Stimulated activated CD4-positive, alpha-beta T cell treated with anti-CD3 and anti-CD28 coated beads, Interleukin-2, amount 100 ng/mL, for 24 hours (primary cell): ENCODE results near the gene GALNT7.

Source experiments
- DNase-seq, 2 donors: peaks; one replicate each; pipeline ENCODE4 v3.0.0-alpha.2; 2020

GALNT7 gene

GRCh38 chr4:173270312-173271027 is 101.9 kb downstream of the GALNT7 start:
- DNase-seq, result no peak

DNA sequence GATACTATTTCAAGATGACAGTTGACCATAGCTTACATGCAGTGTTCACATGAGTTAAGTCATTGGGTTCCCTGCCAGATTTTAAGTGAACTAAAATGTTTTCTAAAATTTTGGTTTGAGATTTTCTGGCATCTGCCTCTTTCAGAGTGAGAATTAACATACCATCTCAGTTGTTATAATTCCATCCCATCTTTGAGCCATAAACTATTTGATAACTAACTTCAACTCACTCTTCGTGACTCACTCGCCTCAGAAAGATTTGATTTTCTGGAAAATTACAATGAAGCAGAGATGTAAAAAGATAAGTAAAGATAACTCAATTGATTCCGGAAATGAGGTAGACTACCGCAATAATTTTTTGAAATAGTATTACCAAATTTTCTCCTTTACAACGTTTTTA is 103.7 kb downstream of the GALNT7 start:
- no peak for DNase-seq

GRCh38 chr4:173272996-173273395 is 104.4 kb downstream of the GALNT7 start:
- no peak for DNase-seq

DNA sequence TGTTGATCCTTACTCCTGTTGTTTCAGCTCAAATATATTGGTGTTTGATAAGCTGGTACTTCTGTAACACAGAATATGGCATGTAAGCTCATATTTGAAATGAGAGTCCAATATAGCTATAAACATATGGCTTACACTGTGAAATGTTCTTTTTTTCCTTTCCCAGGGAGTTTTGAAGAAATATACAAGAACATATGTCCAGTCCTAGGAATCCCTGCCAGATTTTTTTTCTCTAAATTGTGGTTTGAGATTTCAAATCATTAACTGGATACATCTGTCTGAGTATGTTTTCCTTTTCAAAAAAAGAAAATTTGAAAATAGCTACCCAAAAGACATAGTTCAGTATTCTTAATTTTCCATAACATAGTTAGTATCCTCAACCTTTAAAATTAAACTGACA is 105.3 kb downstream of the GALNT7 start:
- DNase-seq, result no peak

DNA sequence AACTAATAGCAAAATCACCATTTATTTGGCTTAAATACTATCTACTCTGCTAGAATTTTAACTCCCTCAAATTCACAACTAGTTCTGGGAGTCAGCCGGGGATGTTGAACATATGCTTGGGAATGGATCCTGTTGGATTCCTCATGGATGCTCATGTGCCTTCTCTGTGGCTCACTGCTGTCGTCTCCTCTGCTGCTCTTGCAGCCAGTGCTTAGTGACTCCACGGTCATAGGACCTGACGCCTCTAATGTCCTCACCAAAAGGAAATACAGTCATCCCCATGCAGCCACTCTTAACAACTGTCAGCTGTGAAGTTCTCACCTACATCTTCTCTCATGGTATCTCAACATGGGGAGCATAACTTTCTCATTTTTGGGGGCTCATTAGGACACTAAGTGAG is 106.1 kb downstream of the GALNT7 start:
- no peak for DNase-seq

DNA sequence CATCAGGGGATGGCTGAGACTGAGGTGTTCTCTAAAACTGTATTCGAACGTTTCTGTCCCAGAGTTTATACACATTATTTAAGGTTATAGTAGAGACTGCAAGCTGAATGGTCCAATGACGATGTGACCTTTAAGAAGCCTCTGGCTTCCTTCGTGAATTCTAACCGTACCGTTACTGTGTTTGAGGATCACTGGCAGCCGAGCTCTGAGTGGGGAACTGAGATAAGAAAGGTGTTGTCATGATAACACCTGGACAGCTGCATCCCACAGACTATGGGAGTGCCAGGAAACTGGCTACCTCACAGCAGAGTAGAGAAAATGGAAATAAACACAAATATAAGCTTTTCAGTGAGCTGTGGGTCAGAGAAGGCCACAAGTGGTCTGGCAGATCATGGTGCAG is 106.5 kb downstream of the GALNT7 start:
- DNase-seq, result no peak

DNA sequence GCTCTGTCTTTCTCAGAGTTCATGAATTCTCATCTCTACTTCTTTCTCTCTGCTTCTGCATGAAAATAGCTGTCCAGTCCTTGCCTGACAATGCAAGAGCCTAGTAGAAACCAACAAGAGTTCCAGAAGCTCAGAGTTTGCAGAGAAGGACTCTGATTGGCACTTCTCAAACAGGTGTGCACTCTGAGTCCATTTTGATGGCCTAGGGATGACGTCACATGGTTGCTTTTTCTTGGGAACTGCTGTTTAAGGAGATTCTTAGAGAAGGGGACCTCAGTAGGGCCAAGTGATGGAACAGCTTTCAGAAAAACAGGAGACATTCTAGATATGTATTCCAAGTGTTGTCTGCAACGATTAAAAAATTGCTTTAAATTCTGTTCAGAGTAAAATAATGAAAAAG is 108.7 kb downstream of the GALNT7 start:
- DNase-seq, result no peak

DNA sequence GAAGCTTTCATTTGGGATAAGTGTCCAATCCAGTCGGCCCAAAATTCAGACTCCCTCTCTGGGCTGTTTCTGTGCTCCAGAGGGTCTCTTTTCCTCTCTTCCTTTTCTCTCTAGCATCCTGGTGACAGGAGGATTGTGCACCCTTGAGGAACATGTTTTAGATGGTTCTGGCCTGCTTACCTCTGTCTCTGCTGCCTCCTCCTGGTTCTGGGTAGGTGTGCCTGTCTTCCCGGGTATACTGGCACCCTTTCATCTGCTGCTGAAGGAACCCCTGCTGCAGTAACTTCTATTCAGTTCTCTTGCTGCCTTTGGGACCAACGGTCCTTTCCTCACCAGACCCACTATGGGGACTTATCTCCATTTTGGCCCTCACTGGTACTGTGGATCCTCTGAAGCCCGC is 112.4 kb downstream of the GALNT7 start:
- DNase-seq, result no peak

DNA sequence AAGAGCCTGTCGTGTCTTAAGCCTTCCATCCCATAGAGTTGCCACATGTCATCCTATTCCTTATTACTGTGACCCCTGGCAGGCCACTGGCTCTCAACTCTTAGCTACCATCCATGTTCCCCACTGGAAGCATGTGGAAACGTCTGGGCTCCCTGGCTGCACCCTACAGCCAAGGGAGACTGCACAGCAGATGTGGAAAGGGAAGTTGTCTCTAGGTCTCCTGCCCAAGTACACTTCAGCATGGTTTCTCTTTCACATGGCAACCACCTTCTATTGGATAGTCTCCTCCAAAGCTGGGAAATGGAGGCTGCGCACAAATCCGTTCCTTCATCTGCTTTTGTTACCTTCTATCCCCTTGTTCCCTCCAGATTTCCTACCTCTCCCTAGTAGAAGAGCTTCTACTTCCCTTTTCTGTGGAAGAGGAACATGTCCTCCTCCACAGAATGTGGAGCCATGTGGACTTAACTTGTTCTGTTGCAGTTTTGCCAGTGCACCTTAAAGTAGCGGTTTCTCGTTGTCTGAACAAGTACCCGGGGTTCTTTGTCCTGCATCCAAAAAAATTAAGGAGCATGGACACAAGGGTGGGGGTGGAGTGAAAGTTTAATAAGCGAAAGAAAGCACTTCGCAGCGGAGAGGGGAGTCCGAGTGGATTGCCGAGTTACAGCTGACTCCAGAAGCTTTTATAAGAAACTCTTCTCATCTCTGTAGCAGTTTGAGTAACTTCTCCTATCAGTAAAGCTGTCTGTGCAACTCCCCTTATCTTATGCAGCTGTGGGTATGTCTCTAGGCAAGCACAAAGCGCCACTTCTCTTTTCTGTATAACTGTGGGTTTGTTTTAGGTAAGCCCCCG is 113.0 kb downstream of the GALNT7 start:
- DNase-seq, result no peak

DNA sequence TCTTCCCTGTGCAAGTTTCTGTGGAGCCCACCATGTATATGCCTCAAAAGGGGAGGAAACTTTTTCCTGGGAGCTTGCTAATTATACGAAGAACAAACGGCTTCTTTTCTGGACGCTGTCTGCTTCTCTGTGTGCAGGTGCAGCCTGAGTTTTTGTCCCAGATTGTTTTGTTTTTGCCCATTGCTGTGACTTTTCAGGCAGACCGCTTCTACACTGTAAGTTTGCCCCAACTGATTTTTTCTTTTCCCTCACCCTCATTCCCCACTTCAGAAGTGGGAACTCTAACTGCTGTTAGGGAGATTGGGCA is 113.6 kb downstream of the GALNT7 start:
- DNase-seq, result no peak

DNA sequence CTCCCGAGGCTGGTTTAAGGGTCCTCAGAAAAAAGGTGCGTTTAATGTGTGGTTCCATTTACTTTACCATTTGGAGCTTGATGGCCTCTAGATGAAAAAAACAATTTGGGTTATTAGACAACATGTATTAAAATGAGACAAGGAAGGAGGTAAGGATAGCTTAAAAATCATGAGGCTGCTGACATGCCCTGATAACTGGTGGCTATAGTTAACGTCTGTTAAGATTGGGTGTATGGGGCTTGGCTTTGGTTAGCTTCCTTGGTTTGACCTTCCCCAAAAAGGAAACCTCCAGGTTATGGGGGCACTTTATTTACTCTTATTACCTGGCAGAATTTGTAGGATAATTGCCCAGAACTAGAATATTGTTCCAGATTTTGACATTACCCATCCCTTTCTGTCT is 114.0 kb downstream of the GALNT7 start:
- no peak for DNase-seq

- DNase-seq, result no peak
Observed at GRCh38 chr4:173284463-173284862, 115.9 kb downstream of the GALNT7 start.

DNA sequence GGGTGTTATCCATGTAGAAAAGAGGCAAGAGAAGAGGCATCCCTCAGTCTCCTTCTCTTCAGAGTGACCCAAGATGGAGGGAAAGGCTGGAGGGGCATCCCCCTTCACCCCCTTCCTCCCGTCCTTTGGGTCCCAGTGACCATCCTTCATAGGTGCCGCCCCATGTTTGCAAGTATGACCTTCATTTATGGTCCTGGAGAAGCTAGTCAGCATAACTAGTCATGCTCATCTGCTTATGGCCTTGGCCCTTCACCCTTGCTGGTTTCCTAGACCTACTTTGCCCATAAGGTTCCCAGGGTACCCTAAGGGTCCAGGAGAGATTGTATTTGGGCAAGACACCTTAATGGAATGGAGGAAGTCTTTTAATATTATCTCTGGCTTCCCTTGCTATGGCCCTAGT is 118.9 kb downstream of the GALNT7 start:
- no peak for DNase-seq

DNA sequence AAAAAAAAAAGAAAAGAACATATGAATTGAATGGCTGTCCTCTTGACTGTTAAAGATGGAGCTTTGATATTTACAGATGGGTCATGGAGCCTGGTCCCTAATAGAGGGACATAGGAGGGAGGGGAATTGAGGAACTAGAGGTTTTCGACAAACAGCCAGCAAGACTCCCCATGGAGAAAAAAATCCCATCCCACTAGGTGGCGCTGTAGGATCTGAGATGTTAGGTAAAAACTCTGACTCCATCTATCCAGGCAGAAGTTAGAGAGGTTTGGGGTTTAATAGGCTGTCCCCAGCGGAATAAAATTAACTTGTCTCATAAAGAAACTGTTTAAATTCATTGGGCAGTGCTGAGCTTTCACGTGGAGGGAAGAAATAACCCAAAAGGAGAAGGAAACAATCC is 119.7 kb downstream of the GALNT7 start:
- peak; percentile 78 to 84 for DNase-seq

GRCh38 chr4:173288698-173289352 is 120.2 kb downstream of the GALNT7 start:
- no peak for DNase-seq

- DNase-seq, result no peak
Observed at GRCh38 chr4:173289353-173289727, 120.7 kb downstream of the GALNT7 start.

DNA sequence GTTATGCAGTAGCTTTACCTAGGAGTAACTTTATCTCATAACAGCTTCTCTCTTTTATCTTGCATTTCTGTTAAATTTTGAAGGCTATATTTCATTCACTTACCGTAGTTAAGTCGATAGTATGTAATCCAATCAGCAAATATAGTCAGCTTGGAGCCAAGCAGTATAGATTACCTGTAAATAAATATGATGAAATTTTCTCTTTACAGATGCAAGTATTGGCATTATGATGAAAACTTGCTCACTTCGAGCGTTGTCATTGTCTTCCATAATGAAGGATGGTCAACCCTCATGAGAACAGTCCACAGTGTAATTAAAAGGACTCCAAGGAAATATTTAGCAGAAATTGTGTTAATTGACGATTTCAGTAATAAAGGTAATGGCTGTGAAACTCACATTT is 123.3 kb downstream of the GALNT7 start:
- DNase-seq, result no peak

DNA sequence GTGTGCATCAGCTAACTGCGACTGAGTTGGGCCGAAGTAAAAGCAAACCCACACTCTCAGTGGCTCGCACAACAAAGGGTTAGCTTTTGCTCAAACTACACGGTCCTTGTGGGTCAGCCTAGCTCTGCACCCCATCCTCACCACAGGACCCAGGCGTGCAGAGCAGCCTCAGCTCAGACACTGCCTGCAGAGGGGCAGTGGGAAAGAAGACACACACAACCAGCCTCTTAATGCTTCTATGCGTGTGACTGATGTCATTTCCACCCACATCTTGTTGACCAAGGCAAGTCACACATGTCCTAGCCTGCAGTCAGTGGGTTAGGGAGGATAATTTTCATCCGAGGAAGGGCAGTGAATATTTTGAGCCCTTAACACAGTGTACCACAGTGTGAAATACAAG is 125.1 kb downstream of the GALNT7 start:
- no peak for DNase-seq

DNA sequence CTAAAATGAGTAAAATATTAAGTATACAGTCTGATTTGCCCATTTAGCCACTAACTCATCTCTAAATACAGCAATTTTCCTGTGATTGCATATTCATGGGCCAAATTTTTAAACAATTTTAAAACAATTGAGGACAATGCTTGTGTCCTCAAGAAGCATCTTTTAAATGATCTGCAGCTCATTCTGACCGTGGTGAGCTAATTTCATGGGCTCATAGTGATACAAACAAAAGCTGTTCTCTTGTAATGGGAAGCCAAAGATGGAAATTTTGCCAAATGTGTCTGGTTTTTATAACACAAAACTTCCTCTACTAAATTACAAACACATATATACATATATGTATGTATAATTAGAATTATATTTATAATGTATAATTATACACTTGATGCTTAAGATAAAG is 125.8 kb downstream of the GALNT7 start:
- DNase-seq, result no peak

DNA sequence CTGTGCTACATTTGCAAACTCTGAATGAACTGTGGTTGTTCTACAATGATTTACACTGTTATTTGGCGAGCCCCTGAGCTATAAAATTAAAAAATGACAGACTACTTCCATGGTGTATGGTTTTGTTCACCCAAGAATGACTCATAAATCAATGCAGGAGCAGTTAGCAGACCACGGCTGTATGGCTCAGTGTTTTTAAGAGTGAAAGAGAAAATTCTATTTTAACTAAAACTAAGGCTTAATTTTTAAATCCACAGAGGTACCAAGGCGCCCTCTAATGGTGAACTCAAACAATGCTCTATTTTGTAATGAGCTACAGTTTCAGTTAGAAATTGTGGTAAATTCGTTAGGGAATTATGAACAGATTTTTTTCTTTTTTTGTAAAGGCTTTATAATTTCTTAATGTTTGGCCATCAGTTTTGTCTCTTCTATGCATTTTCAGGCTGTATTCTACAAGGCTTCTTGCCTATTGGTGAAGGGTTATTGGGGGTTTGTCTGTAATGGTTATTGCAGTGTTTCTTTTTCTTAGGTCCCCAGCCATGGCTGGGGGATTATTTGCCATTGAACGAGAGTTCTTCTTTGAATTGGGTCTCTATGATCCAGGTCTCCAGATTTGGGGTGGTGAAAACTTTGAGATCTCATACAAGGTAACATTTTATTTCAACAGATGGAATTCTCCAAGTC is 133.0 kb downstream of the GALNT7 start:
- DNase-seq, result no peak

DNA sequence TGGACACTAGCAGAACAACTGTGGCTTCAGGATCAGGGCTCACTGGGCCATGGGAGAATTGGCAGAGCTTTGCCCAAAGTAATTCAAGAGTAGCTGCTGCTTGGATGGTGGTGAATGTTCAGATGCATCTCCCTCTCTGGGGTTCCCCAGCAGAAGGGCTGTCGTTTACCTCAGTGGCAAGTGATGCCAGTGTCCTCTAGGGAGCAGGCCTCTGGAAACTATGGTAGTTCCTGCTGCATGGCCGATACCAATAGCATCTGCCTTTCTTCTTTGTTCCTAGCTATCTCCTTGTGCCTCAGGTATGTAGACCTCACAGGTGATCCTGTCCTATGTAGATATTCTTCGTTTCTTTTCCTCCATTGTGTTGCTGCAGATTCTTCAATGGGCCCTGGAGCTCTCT is 139.2 kb downstream of the GALNT7 start:
- DNase-seq, result no peak

DNA sequence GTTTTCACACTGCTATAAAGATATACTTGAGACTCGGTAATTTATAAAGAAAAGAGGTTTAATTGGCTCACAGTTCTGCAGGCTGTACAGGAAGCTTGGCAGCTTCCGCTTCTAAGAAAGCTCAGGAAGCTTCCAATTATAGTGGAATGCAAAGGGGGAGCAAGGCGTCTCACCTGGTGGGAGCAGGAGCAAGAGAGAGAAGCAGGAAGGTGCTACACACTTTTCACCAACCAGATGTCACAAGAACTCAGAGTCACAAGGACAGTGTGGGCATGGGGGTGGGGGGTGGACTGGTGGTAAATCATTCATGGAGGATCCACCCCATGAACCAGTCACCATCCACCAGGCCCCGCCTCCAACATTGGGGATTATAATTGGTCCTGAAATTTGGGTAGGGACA is 142.8 kb downstream of the GALNT7 start:
- DNase-seq, result no peak

DNA sequence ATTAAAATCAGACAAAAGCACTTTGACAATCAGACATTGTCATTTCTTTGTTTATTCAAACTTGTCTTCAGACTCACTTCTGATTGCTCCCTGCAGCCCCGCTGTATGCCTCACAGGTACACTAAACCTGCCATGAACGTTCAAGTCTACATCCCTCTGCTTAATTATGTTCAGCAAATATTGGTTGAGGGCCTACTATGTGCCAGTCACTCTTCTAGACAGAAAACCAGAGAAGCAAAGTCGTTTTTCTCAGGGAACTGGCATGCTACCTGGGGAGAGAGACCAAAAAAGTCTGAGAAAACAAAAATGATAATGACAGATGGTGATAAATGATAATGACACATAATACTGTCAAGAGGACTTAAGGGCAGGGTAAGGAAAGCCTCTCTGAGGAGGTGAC is 146.1 kb downstream of the GALNT7 start:
- no peak for DNase-seq

DNA sequence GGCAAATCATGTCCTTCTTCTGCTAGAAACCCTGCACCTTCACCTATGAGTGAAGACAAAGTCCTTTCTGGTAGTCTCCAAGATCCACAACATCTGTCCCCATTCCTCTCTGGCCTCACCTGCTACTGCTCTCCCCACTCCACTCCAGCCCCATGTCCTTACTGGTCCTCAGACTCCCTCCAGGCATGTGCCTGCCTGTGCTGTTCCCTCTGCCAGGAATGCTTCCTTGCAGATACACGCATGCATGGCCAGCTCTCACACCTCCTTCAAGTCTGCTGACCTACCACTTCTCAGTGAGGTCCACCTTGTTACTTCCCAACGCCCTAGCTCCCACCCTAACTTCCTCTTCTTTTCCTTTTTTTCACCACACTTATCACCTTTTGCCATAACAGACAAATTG is 147.4 kb downstream of the GALNT7 start:
- no peak for DNase-seq
